Activated CD4-positive, alpha-beta T cell treated with anti-CD3 and anti-CD28 coated beads for 48 hours (primary cell): Measurements from ENCODE around the gene UXS1.

Experiments used
- DNase-seq: peaks from one replicate; pipeline ENCODE4 v3.0.0-alpha.2; 2020

The UXS1 gene

DNA sequence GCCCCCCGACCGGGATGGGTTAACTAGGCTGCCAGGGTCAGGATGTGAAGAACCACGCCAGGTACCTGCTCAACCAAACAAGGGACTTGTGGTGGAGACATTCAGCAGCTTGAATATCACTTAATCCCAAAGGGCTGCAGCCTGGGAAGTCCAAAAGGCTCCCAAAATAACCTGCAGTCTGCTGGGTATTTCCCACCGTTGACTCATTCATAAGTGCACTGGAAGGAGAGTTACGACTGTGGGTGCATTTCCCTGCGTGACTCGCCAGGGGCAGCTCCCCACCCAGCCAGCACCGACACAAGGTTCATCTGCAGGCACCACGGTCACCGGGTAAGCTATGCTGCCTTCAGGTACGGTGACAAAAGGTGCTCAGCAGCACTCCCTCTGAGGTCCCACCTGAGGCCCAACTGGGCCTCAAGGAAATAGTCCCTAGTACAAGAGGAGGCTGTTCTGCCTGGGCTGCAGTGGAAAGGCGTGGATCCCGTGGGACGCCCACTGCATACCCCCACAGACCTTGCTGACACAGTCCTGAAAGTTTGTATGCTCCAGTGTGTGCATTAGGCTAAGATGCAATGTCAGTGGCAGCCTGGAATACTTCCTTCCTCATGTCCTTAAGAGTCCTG, 86.5 kb downstream of the UXS1 start:
- peak; percentile 66 for DNase-seq

DNA sequence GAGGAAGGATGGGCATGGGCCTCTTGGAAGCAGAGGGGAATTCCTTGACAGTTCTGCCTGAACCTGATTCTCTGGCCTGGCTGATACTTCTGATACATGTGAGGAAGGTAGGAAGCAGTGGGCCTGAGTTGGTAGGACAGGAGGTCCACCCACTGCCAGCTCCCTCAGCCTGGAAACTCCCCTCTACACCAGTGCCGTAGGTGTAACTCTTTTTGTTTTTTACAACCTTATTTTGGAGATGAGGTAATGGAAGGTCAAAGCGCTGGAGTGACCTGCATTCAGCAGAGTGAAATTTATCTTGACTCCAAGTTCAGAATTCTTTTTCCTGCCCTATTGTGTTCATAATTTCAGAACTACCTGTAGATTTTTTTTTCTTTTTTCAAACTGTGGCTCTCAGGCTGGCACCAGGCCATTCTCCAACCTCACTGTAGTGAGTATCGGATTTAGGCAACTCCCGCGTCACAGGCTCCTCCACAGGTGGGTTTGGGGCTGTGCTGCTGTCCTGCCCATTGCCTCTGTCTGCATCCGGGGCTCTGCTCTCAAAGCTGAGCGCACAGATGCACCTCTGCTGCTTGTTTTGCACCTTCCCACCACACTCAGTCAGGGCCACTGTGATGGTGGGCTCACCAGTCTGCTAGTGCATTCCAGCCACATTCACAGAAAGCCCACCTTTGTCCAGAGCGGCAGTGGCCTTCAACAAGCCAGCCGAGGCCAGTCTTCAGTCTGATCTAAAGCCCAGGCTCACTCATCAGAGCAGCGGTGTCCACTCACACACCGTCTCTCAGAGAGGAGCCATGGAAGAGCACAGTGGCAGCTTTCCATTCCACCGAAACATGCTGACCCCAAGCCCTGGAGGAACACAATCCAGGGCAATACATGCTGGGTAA, 87.2 kb downstream of the UXS1 start:
- DNase-seq, result no peak

DNA sequence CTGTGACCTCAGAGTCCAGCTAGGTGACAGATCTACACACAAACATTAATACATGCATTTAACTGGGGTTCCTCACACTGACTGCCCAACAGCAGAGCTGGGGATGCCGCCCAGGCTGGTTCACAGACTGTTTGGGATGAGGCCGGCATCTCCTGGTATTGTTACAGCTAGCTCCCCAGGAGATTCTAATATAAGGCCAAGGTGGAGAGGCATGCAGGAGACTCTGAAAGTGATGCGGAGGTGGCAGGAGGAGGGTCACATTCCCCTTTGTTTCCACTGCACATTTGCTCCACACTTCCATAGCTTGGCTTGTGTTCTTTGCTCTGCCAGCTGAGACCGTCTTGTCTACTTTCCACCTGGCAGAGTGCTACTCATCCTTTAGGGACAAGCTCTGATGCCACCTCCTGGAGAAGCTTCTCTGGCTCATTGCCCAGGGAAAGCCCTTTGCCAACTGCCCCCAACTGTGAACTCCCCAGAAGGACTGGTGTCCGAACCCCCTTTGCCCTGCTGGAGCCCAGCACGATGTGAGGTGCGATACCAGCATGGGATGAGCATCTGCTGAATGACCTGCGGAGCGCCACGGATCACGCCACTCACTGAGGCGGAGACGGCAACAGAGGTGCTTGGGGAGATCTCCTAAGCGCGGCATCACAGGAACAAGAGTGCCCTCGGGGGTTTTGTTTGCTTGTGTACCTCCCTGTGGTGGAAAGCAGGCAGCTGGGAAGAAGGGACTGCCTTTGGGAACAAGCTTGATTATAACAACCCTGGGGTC, 88.8 kb downstream of the UXS1 start:
- no peak for DNase-seq

DNA sequence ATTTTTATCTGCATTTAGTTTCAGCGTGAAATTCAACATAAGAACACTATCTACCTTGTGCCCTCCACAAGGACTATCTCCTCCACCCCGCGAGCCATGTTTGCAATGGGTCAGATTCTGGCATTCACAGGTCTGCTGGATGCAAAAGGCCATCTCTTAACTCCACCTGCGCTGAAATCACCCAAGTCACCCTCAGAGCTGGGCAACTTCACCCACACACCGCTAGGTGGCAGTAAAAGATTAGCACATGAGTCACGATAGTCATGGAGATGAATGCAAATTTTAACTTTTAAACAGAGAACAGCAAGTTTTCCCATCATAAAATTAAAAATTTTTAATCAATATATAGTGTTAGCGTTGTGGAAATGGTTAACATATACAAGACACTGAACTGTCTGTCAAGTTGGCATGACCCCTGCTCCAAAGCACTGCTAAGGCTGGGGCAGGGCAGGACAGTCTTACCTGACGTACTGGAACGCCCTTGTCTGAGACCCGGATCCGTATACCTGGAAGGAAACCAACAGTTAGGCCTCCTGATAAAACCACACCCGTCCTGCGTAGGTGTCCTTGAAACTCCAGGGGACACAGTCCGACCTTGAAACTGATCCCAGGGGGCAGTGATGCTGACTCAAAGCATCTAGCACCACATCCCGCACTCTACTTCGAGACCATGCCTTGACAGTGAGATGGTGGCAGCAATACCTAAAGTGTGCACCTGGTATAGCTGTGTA, 89.6 kb downstream of the UXS1 start:
- DNase-seq, result peak; percentile 74

DNA sequence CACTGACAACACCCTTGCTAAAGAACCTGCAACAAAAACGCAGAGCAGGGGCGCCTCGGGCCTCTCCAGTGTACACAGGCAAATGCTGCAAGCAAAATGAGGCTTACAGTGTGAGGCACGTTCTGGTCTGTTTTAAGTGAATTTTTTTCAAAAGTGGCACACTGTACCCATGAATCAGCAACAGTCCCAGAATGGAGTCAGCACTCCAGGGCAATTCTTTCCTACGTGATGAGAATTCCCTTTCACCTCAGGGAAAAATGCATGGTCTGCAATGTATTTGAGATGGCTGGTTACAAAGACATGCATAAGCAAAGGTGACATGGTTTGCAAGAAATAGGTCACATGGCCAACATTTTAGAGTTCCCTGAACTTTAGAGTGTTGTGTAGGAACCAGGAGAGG, 94.4 kb downstream of the UXS1 start:
- DNase-seq, result no peak

DNA sequence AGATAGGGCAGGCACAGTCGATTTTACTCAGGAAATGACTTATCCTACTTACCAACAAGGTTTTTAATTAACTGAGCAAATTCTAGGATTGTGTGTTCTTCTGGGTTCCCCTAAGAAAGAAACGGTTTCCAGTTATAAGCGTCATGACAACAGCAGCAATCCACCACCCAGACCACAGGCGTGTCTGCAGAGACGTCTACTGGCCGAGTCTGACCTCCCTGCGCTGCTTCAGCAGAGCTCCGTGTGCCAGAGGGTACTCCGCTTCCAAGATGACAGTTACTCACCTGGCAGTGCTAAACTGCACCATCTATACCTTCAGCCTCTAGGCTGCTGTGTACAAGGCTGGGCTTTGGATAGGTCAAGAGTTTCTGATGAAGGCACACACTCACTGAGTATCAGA, 95.4 kb downstream of the UXS1 start:
- DNase-seq, result no peak

DNA sequence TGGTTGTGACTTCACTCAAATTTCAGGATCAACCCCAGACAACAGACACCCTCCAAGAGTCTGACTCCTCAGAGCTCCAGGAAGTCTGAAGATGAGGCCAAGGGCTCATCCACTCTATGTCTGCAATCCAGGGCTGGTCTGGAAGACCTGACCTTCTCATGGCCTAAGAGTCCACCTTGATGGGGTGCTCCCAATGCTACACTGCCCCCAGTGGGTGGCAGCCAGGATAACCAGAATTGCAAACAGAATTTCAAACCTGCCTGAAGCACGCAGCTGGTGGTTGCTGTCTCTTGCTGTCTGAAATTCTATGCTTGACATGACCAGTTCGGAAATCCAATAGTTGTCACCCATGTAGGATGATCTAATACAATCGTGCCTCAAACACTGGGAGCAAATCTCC, 96.0 kb downstream of the UXS1 start:
- DNase-seq, result peak; percentile 45

DNA sequence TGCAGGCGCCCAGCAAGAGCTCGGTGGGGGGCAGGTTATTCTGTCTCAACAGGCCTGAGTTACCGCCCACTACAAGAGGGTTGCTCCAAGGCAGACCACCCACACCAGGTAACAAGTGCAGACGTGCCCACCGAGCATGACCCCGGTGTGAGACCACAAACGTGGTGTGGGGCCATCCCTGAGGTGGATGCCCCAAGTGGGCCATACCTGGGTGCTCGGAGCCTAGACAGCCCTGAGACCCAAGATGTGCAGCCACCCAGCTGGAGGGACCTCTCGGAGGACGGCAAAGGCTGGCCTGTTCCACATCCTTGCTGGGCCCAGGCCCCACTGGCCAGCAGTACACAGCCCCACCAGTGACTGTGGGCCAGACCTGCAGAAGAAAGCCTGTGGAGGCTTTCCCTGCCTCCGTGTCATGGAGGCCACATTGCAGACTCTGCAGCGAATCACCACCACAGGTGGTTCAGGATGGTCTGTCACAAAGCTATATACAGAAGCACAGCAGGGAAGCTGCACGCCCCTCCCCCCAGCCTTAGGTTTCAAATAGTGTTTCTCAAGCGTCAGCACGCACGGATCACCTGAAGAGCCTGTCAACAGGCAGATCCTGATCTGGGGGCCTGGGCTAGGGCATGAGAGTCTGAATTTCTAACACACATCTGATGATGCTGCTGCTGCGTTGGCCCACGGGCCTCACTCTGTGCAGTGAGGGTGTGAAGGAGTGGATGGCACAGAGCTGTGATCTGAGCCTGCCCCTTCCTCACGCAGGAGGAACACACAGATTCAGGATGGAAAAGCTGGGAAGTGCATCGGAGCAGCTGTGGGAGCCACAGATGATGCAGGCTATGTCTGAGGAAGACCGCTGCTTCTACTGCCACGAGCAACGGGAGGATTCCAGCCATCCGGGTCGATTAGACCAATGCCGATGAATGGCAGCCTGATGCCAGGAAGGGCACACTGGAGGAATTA, 96.8 kb downstream of the UXS1 start:
- DNase-seq, result peak; percentile 36

DNA sequence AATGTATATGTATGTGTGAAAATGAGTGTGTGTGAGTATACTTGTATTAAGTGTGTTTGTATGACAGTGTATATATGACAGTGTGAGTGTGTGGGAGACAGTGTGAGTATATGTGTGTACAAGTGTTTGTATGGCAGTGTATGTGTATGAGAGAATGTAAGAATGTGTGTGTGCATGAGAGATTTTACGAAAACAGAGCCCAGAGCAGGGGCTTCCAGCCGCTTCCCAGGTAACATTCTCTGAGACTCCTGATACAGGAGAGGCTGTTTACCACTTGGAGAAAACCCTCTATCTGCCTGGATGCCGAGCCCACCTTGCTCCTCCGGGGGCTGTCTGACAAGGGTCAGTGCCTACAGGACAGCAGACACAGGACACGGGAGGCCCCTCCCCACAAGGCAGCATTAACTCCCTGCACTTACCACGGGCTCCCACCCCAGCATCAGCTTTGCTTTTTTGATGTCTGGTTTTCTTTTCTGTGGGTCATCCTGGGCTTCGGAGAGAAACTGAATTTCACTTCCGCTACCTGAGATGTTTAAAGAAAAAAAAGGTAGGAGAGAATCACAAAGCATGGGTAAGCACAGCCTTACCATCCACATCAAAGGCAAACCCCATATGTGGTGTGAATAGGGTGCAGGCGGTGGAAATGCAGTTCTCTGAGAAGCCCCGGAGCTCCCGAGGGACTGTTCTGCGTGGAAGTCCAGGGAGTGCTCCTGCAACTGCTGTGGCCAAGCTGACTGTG, 97.6 kb downstream of the UXS1 start:
- no peak for DNase-seq

DNA sequence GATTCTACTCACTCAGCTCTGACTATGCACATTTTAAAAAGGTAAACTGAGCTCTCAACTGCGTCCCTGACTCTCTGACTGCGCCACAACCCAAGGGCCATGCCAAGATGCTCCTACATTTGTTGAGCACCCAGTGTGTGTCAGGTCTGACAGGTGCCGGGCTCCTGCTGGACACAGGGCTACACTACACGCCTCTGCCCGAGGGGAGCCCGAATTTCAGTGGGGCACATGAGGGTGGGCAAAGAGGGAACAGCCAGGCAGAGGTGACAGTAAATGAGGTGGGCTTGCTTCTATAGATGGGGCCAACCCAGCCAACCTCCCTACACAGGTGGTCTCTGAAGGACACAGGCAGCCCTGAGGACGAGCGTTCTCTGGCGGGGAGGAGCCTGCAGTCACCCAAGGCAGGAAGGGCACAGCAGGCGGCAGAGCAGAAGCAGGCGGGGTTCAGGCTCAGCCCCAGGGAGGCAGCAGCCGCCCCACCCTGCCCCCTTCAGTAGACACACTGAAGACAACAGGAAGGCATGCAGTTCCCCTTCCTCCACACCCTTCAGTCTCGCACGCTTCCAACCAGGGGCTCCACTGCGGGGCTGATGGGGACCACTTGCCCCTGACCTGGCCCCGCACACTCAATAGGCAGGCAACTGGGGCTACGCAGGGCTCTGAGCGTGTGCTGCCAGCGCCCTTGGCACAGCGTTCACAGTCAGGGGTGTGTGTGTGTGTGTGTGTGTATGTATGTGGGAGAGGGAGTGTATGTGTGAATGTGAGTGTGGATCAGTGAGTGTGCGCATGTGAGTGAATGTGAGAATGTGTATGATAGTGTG, 98.4 kb downstream of the UXS1 start:
- DNase-seq, result peak; percentile 76

DNA sequence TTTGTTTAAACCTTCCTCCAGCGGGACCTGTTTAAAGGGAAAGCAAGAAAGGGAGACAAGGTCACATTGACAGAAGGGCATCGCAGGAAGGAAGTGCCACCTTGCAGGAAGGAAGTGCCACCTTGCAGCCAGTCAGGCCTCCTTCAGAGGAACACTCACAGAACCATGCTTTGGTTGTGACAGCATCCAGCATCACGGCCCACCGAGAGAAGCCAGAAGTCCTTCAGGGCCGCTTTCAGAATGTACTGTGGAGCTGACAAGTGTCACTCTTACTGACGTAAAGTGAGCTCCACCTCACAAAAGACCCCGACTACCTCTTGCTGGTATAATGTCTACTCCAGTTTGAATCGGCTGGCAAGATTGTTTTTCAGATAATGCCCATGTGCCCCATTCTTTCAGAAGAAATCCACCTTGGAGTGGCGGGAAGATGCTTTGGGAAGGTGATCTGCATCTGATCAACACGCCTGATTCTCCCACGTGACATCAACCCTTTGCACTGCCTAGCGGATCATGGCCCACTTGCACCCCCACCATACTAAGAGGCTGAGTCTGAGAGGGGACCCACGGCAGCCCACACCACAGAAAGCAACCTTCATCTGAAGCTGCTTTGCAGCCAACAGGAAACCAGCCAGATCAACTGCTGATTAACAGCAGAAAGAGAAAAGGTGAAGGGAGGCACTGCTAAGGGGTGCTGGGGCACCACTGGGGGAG, 99.8 kb downstream of the UXS1 start:
- peak; percentile 46 for DNase-seq

DNA sequence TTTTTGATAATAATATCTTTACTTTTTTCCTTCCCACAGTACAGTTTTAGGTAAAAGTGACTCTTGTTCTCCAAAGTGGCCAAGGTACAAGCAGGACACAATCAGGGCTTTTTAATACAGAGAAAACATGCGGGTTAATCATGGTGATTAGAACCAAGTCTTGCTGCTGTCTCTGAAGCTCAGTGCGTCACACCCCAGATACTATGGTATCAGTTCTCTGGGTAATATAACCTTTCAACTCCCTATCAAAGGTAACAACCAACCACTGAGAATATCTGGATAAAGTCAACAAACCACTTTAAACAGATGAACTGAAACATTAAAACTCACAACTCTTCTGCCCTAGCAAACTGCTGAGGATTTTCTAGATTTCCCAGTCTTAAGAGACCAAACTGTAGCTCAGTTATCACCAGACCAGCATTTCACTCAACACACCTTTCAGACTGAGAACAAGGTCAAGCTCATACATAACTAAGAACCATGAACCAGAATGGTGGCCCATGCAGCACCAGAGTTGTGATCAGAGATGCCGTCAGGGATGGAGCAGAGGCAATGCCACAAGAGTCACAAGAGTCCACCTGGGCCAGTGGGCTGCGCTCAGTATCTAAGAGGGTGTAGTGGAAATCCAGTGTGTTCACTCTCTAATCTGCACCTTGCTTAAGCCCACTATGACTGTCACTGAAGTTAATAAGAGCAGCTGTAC, 103.0 kb downstream of the UXS1 start:
- DNase-seq, result no peak

DNA sequence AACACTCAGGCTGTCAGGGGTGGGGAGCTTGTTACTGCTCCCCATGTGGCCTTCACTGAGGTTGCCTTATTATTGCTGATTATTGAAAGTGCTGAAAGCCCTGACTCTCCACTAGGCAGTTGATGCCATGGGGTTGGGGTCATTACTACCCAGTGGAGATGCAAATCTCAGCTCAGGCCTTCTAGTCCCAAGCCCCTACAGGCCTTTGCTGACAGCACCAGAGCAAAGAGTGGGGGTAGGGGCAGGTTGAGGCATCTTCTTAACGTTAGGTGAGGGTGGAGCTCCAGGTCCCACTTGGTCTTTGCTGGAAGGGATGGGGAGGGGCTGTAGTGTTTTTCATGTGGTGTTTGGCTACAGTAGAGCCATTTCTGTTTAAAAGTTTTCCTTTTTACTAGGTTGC, 104.5 kb downstream of the UXS1 start:
- DNase-seq, result no peak

DNA sequence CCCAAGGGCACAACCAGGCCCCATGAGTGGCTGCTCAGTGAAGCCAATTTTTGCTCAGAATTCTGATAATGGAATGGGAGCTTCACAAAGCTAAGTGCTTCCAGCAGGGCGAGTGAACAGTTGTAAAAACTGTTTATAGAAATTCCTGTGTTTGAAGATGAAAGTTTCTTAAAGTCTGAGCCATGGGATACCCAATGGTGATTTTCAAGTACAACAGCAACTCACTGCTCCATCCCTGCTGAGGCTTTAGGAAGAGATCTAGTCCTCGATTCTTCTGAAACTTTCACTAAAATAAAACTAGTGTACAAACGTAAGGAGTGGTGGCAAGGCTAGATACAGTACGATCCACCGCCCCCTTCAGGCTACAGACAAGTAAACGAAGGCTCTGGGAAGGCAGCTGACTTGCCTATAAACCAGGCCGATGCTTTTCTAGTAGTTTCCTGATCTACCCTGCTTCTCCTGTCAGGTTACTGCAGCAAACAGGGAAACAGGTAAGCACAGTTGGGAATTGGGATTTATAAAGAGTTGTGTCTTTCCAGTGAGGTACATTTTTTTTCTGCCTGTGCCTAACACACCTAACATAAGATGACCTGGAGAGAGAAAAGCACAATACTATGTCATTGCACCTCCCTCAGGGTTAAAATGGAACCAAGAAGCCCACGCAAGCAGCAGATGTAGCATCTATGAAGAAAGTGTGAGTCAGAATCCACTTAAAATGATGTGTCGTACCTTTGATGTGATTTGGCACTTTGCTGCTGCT, 108.7 kb downstream of the UXS1 start:
- peak; percentile 74 for DNase-seq

DNA sequence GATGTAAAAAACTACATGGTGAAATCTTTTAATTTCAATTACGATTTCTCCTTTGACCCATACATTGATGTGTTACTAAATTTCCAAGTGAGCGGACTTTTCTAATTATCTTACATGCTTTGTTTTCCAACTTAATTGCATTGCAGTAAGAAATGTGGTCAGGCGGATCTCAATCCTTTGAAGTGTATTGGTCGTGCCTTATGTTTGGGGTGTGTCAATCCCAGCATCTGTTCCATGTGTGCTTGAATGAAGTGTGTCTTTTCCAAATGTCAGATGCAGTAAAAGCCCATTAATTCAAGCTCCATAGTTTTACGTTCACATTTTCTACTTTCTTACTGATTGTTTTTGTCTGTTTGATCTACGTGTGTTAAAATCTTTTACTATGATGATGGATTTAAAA, 113.1 kb downstream of the UXS1 start:
- DNase-seq, result no peak

DNA sequence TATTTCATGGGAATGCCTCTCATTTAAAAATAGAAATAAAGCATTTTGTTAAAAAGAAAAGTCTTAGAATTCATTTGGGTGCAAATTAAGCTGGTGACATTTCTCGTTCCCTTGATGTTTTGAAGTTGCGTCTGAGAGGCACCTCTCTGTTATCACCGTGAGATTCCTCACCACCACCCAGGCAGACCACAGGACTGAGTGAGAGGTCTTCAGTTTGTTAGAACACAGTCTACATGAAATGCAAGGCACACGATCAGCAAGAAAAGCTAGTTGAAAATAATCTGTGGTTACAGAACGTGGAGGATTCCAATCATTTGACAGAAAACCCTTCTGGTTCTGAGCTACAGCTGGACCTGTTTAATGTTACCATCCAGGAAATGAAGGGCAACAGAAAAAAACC, 116.0 kb downstream of the UXS1 start:
- no peak for DNase-seq

DNA sequence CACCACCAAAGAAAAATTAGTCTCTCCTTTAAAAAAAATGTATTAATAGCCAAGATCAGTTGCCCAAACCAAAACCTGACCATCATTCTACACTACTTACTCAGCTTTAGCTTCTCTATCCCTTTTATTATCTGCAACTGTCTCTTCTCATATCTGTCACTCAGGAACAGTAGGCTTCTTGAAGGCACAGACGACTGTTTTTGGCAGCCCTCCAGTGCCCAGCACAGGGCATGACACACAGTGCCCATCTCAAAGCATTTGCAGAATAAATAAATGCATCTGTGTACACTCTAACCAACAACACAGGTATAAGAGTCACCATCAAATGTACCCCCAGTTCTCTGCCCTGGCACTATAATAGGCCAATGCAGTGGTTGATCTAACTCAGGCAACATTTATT, 117.2 kb downstream of the UXS1 start:
- DNase-seq, result no peak

DNA sequence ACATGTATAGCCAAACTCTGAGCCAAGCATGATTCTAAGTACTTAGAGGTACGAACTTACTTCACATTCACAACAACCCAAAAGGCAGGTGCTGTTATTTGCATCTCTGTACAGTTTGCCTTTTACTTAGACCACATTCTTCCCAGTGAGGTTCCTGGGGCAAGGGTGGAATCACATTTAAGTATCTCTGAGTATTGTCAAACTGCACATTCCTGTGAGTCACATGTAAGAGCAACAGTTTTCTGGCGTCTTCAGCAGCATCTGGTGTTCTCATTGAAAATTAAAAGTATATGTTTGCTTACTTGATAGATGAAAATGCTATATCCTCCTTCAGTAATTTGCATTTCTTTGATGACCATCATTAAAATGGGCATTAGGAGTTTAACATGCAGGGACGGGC, 119.1 kb downstream of the UXS1 start:
- DNase-seq, result no peak
